ENCODE measurements around the gene OSBP. TPM values are rescaled to one million over a fixed set of nuclear protein-coding genes. Genes with fewer than 3 reads are reported as not detected.

OSBP gene
- total RNA-seq, 1 experiment from 2014 or later = 43.8 TPM

- Histone ChIP-seq H3K4me2 (ENCODE audit: low read length) (no peak overlapping the region), H3K79me2 (ENCODE audit: insufficient read depth, low read length) (no peaks in the 10 kb centered on the region), H3K9ac (ENCODE audit: low read length) (no peak overlapping the region), H3K9me3 (ENCODE audit: control insufficient read depth in 1 of 2, insufficient read depth in 1 of 2, low read depth in 1 of 2, low read length in 2 of 2) (no peaks in the 10 kb centered on the region), H4K20me1 (ENCODE audit: insufficient read depth) (no peaks in the 10 kb centered on the region; the same call in 1 of the 2 replicates), H3K9me2 (ENCODE audit: insufficient read depth) (no peaks in the 10 kb centered on the region), H3K27ac (ENCODE audit: low read depth, low read length) (no peak overlapping the region), H3K4me1 (ENCODE audit: control insufficient read depth in 1 of 2, insufficient read depth in 2 of 2, low read length in 2 of 2) (no peaks in the 10 kb centered on the region), H3K4me3 (replicated peaks in 1 of 2; ENCODE audit: low read depth in 1 of 2, low read length in 2 of 2) (no peak overlapping the region), H2AFZ (ENCODE audit: low read depth, low read length, poor library complexity, severe bottlenecking) (no peak overlapping the region), H3K36me3 (ENCODE audit: control insufficient read depth in 1 of 2, insufficient read depth in 2 of 2, low read length in 2 of 2) (peaks cover 56 to 60% of the 10 kb centered on the region in 2 experiments), H3K27me3 (ENCODE audit: insufficient read depth, low read length) (no peaks in the 10 kb centered on the region)
- RAD21 ChIA-PET (ENCODE audit: low non-redundant PET in 1 of 2, low total read pairs in 2 of 2, uncharacterized antibody in 2 of 2, unreplicated experiment in 2 of 2) = no interaction called here
- ATAC-seq = no peak
- CTCF ChIA-PET = no interaction called here
- intact Hi-C loops (cut with micrococcal nuclease) = no loop called here
- POLR2A ChIA-PET = no interaction called here
- DNase-seq (ENCODE audit: low read depth, low spot score) = no peak
- TF ChIP-seq JUND (IDR thresholded peaks at IDR 0.05) (no peak), EZH2phosphoT487 (IDR thresholded peaks at IDR 0.05; ENCODE audit: borderline replicate concordance) (no peak), SP1 (IDR thresholded peaks at IDR 0.05; ENCODE audit: low read depth) (no peak), POLR2AphosphoS5 (IDR thresholded peaks at IDR 0.05; ENCODE audit: low read depth, low read length) (no peak), SRF (IDR thresholded peaks at IDR 0.05; ENCODE audit: low read depth) (no peak), RAD21 (IDR thresholded peaks at IDR 0.05; ENCODE audit: low read depth) (no peak), CEBPB (IDR thresholded peaks at IDR 0.05; ENCODE audit: low read depth) (no peak), EGR1 (IDR thresholded peaks at IDR 0.05; ENCODE audit: low read depth) (no peak), POLR2A (IDR thresholded peaks at IDR 0.05; ENCODE audit: borderline replicate concordance, extremely low read depth, insufficient read depth, insufficient read length) (no peak), ATF3 (IDR thresholded peaks at IDR 0.05) (no peak), ZBTB33 (IDR thresholded peaks at IDR 0.05; ENCODE audit: extremely low read depth, insufficient replicate concordance, low read length) (no peak), EZH2 (IDR thresholded peaks at IDR 0.05) (no peak), CTCF (IDR thresholded peaks at IDR 0.05 in 2 of 3, conservative IDR thresholded peaks at IDR 0.05 in 1 of 3; ENCODE audit: borderline replicate concordance in 1 of 3, insufficient read depth in 1 of 3, low read depth in 2 of 3, low read length in 2 of 3) (no peak)
- no TSS peak for BruUV-seq (replicated peaks)
Measured at GRCh38 chr11:59644528-59644927, 29.0 kb upstream of the OSBP start.
